Loucy (cell line): ENCODE data around the gene PTK6.

ENCODE experiments used
- H2AFZ ChIP-seq: fragments of 200-600 bp; sonication (generic); 2 replicates; pipeline ENCODE4 v1.6.0; 2016; ENCODE audit warnings: antibody characterized with exemption, mild to moderate bottlenecking, low read length, moderate library complexity
- H3F3A ChIP-seq: fragments of 200-600 bp; 2 replicates; pipeline ENCODE4 v1.6.0; 2016; ENCODE audit warnings: antibody characterized with exemption, low read depth, mild to moderate bottlenecking
- H3K27me3 ChIP-seq: fragments of 200-600 bp; sonication (generic); 2 replicates; pipeline ENCODE4 v1.6.1; 2014; ENCODE audit warnings: low read length, mild to moderate bottlenecking; ENCODE audit not compliant: insufficient read depth, poor library complexity, severe bottlenecking
- H3K36me3 ChIP-seq: fragments of 200-600 bp; sonication (generic); 2 replicates; pipeline ENCODE4 v1.6.1; 2016; ENCODE audit warnings: low read length; ENCODE audit not compliant: insufficient read depth
- H3K4me1 ChIP-seq: fragments of 200-600 bp; sonication (generic); 2 replicates; pipeline ENCODE4 v1.5.1; 2014; ENCODE audit warnings: low read length, mild to moderate bottlenecking; ENCODE audit not compliant: insufficient read depth, poor library complexity, severe bottlenecking
- H3K4me2 ChIP-seq: fragments of 200-600 bp; sonication (generic); 2 replicates; pipeline ENCODE4 v1.6.0; 2014; ENCODE audit warnings: antibody characterized with exemption, low read length, low read depth, mild to moderate bottlenecking; ENCODE audit not compliant: poor library complexity, severe bottlenecking
- H3K4me3 ChIP-seq: fragments of 200-600 bp; sonication (generic); 2 replicates; pipeline ENCODE4 v1.5.1; 2014; ENCODE audit warnings: low read length, mild to moderate bottlenecking, mixed read lengths; ENCODE audit not compliant: poor library complexity, severe bottlenecking
- H3K79me2 ChIP-seq: fragments of 200-600 bp; sonication (generic); 2 replicates; pipeline ENCODE4 v1.6.1; 2014; ENCODE audit warnings: low read length; ENCODE audit not compliant: insufficient read depth
- H3K9ac ChIP-seq: fragments of 200-600 bp; sonication (generic); 2 replicates; pipeline ENCODE4 v1.6.0; 2014; ENCODE audit warnings: mild to moderate bottlenecking, low read depth, low read length, moderate library complexity; ENCODE audit not compliant: poor library complexity, severe bottlenecking
- H3K9me2 ChIP-seq: fragments of 200-600 bp; sonication (generic); replicated peaks from 2 replicates; pipeline ENCODE4 v1.6.1; 2016; ENCODE audit warnings: low read depth, low read length, mixed read lengths
- H3K9me3 ChIP-seq: fragments of 200-600 bp; sonication (generic); 2 replicates; pipeline ENCODE4 v1.6.1; 2014; ENCODE audit warnings: mild to moderate bottlenecking, antibody characterized with exemption, low read length, low read depth; ENCODE audit not compliant: insufficient read depth
- H4K20me1 ChIP-seq: fragments of 200-600 bp; sonication (generic); 2 replicates; pipeline ENCODE4 v1.6.0; 2014; ENCODE audit warnings: antibody characterized with exemption, low read length, mild to moderate bottlenecking; ENCODE audit not compliant: insufficient read depth, poor library complexity, severe bottlenecking
- CTCF ChIP-seq: fragments of 200-600 bp; sonication (generic); conservative IDR thresholded peaks from 2 replicates; pipeline ENCODE4 v1.5.1; 2014; ENCODE audit warnings: mild to moderate bottlenecking, antibody characterized with exemption, low read length
- EZH2phosphoT487 ChIP-seq: fragments of 200-600 bp; IDR thresholded peaks from 2 replicates; pipeline ENCODE4 v1.6.1; 2018; ENCODE audit warnings: antibody characterized with exemption, mild to moderate bottlenecking, moderate library complexity, borderline replicate concordance

The PTK6 gene

DNA sequence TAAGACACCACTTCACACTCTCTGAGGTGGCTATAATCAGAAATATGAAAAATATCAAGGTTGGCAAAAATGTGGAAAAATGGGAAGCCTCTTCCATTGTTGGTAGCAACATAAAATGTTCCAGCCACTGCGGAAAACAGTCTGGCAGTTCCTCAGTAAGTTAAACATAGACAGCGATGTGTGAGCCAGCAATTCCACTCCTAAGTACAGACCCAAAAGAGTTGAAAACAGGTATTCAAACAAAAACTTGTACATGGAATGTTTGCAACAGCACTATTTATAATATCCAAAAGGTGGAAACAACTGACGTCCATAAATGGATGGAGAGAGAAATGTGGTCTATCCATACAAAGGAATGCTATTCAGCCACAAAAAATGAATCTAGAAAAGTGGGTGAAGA, 24.0 kb downstream of the PTK6 start:
- Histone ChIP-seq H3K9ac (no peak overlapping the region), H3K4me1 (peaks cover under 1% of the 10 kb centered on the region), H3K9me3 (no peaks in the 10 kb centered on the region), H3K27me3 (no peaks in the 10 kb centered on the region), H3K4me3 (no peak overlapping the region), H2AFZ (no peak overlapping the region), H4K20me1 (no peaks in the 10 kb centered on the region), H3K79me2 (no peaks in the 10 kb centered on the region), H3K4me2 (no peak overlapping the region), H3F3A (no peaks in the 10 kb centered on the region), H3K9me2 (no peaks in the 10 kb centered on the region), H3K36me3 (no peaks in the 10 kb centered on the region)
- TF ChIP-seq CTCF (no peak), EZH2phosphoT487 (no peak)

DNA sequence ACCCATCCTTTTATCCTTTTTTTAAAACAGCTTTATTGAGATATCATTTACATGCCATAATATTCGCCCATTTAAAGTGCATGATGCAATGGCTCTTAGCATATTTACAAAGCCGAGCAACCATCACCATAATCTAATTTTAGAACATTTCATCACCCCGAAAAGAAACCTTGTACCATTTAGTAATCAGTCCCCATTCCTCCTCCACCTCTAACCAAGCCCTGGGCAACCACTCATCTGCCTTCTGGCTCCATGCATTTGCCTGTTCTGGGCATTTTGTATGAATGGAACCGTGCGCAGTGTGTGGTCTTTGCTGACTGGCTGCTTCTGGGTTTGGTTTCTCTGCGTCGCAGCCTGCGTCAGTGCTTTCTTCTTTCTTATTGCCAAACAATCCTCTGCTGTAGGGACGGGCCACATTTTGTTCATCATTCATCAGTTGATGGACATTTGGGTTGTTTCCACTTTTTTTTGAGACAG, 28.1 kb downstream of the PTK6 start:
- TF ChIP-seq EZH2phosphoT487 (no peak), CTCF (no peak)
- no peaks in the 10 kb centered on the region for H3K9me2 ChIP-seq
- H3K4me2 ChIP-seq: no peak overlapping the region

DNA sequence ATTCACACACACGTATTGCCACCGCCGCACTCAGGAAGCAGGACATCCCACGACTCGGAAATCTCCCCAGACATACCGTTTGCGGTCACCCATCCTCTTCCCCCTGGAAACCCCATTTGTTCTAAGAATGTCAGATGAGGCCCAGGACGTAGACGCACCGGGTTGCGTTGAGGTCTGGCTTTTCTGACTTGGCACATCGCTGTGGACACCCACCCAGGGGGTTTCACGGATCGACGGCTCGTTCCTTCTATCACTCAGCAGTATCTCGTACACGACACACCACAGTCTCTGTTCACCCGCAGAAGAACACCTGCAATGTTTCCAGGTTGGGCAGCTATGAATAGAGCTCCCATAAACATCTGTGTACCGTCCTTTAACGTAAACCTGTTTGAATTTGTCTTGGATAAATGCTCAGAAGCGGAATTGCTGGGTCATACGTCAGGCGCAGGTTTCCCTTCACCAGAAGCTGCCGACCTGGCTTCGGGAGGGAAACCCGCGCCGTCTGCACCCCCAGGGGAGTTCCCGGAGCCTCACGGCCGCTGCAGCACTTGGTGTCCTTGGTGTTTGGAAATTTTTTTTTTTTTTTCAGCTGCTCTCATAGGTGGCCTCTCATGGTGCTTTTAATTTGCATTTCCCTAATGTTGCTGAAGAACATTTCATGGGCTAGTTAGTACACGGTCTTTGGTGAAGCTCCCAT, 29.0 kb downstream of the PTK6 start:
- Histone ChIP-seq H3K4me2 (no peak overlapping the region), H3F3A (no peaks in the 10 kb centered on the region), H3K36me3 (no peaks in the 10 kb centered on the region), H3K27me3 (no peaks in the 10 kb centered on the region), H2AFZ (no peak overlapping the region), H3K9ac (no peak overlapping the region), H3K9me2 (no peaks in the 10 kb centered on the region), H4K20me1 (no peaks in the 10 kb centered on the region), H3K9me3 (no peaks in the 10 kb centered on the region; the same call in 1 of the 2 replicates), H3K4me3 (no peak overlapping the region), H3K4me1 (no peaks in the 10 kb centered on the region), H3K79me2 (no peaks in the 10 kb centered on the region)
- TF ChIP-seq CTCF: no peak
- no peak for TF ChIP-seq EZH2phosphoT487

More for the DNA sequence above, 28.1 kb downstream of the PTK6 start:
- Histone ChIP-seq H3K79me2 (no peaks in the 10 kb centered on the region), H3K9me3 (no peaks in the 10 kb centered on the region; the same call in 1 of the 2 replicates), H3K4me3 (no peak overlapping the region), H4K20me1 (no peaks in the 10 kb centered on the region), H3K36me3 (no peaks in the 10 kb centered on the region), H3K27me3 (no peaks in the 10 kb centered on the region), H3K9ac (no peak overlapping the region), H3F3A (no peaks in the 10 kb centered on the region), H2AFZ (no peak overlapping the region), H3K4me1 (no peaks in the 10 kb centered on the region)
